ENCODE results near the gene NUDT9.

The NUDT9 gene

DNA sequence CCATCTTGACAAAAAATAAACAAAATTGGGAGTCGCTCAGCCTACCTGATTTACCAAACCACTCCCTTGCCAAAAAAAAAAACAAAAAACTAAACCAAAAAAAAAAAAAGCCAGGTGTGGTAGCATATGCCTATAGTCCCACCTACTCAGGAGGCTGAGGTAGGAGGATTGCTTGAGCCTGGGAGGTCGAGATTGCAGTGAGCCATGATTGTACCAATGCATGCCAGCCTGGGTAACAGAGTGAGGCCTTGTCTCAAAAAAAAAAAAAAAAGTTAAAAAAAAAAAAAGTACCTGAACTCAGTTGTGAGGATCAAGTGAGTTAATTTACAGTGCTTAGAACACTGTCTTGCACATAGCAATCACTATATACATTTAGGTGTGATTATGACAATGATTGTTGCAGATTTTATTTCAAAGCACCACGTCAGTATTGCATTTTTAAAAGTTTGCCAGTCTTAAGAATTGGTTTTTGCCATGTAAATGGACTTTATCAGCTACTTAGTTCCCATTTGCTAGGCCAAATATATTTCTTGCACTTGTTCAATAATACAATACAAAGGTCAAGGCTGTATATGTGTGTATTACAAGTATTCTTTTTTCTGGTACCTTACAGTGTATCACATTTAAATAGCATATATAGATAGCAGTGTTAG is 4.6 kb downstream of the NUDT9 start:
- H3K4me3 ChIP-seq (ENCODE audit: low read length): no peak overlapping the region
- TF ChIP-seq CTCF (conservative IDR thresholded peaks at IDR 0.05; ENCODE audit: low read depth, low read length): no peak
- no peak for DNase-seq (ENCODE audit: low read depth)

DNA sequence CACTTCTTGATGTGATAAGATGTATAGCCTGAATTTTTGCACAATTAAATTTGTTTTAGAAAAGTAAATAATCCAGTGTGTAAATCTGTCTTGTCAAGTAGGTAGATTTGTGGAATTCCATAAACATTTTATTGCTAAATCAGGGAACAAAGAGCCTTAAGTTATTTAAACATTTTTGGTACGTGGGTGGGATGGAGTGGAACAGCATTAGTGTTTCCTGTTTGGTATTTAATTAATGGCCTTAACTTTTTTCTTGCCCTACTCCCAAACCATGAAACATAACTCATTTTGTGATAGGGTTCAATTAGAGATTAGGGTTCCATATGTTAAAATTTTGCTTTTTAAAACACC is 5.1 kb downstream of the NUDT9 start:
- no peak for TF ChIP-seq CTCF (conservative IDR thresholded peaks at IDR 0.05; ENCODE audit: low read depth, low read length)
- H3K4me3 ChIP-seq (ENCODE audit: low read length): no peak overlapping the region
- DNase-seq (ENCODE audit: low read depth): peak; percentile 34

GRCh38 chr4:87428979-87429378 is 6.6 kb downstream of the NUDT9 start:
- no peak for TF ChIP-seq CTCF (conservative IDR thresholded peaks at IDR 0.05; ENCODE audit: low read depth, low read length)
- no peak for DNase-seq (ENCODE audit: low read depth)
- H3K4me3 ChIP-seq (ENCODE audit: low read length): no peak overlapping the region

DNA sequence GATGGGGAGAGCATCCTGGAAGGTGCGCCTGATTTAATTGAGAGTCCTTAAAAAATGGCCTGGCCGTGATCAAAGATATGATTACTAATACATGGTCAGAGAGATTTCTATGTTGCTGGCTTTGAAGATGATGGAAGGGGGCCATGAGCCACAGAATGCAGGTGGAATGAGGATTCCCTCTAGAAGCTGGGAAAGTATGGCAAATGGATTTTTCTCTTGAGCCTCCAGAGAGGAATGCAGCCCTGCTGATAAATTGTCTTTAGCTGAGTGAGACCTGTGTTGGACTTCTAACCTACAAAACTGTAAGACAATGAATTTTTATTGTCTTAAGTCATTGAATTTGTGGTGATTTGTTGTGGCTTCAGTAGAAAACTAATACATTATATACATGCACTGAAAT is 7.7 kb downstream of the NUDT9 start:
- DNase-seq (ENCODE audit: low read depth): no peak
- H3K4me3 ChIP-seq (ENCODE audit: low read length): no peak overlapping the region
- TF ChIP-seq CTCF (conservative IDR thresholded peaks at IDR 0.05; ENCODE audit: low read depth, low read length): no peak

DNA sequence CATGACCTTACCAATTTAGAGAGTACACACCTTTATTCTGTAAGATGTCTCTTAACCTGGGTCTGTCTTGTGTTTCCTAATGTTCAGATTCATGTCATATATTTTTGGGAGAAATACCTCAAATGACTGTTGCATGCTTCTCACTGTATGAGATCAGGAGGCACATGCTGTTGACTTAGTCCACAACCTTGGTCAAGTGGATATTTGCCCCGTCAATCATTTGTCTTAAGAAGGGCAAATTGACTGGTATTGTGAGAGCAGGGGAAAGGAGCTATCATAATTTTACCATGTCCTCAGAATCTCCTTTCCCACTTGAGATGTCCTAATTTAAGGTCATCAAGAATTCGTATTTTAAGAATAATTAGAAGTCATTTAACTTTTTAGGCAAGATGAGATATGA is 11.0 kb downstream of the NUDT9 start:
- TF ChIP-seq CTCF (conservative IDR thresholded peaks at IDR 0.05; ENCODE audit: low read depth, low read length): no peak
- DNase-seq (ENCODE audit: low read depth): no peak
- H3K4me3 ChIP-seq (ENCODE audit: low read length): no peak overlapping the region

DNA sequence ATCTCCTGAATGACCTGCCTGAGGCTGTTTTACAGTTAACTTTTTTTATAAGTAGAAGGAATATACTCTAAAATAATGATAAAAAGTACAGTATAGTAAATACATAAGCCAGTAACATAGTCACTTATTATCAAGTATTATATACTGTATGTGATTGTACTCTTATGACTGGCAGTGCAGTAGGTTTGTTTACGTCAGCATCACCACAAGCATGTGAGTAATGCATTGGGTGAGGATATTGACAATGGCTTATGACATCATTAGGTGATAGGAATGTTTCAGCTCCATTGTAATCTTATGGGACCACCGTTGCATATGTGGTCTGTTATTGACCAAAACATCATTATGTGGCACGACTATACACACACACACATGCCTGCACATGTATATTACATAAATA is 20.5 kb downstream of the NUDT9 start:
- TF ChIP-seq CTCF (conservative IDR thresholded peaks at IDR 0.05; ENCODE audit: low read depth, low read length): no peak
- no peak overlapping the region for H3K4me3 ChIP-seq (ENCODE audit: low read length)
- no peak for DNase-seq (ENCODE audit: low read depth)

DNA sequence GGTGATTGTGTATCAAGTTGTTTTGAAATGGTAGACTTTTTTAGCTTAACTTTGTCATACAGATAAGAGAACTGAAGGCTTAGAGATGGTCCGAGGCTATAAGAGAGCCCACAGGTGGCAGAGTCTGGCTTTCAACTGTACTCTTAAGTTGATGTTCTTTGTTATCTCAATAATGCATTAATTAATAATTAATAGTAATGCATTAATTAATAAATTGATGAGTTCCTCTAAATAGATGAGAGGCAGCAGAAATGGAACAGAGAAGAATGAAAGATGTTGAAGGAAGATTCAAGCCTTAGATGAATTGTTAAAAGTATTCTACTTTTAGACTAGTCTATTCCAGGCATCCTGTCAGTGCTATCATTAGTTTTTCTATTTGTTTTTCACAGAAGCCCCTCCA is 22.4 kb downstream of the NUDT9 start:
- no peak for DNase-seq (ENCODE audit: low read depth)
- H3K4me3 ChIP-seq (ENCODE audit: low read length): no peak overlapping the region
- no peak for TF ChIP-seq CTCF (conservative IDR thresholded peaks at IDR 0.05; ENCODE audit: low read depth, low read length)

All from retinal pigment epithelial cell (primary cell).